Endothelial cell of umbilical vein (primary cell): ENCODE measurements around the gene POLR1C. TPM values are rescaled to one million over a fixed set of nuclear protein-coding genes. Genes with fewer than 3 reads are reported as not detected.

Experiments used
- BruUV-seq: library from RNA; stranded (reverse); fragments of 400-500 nt; replicated peaks from 2 replicates; lab custom pipeline; 2021; lab: Mats Ljungman, UMichigan
- CTCF ChIA-PET: fragments of 300-600, 350-600 bp; sonication (Branson Sonifier 250); formaldehyde crosslinking; loops from one replicate; lab custom pipeline; 2021; ENCODE audit warnings: antibody characterized with exemption, inconsistent platforms; lab: Charles Lee
- POLR2A ChIA-PET: fragments of 300-600, 350-600 bp; sonication (Branson Sonifier 250); formaldehyde crosslinking; loops from one replicate; lab custom pipeline; 2021; ENCODE audit warnings: antibody characterized with exemption, inconsistent platforms; lab: Charles Lee
- DNase-seq: peaks from one replicate; pipeline ENCODE4 v3.0.0-alpha.2; 2011; ENCODE audit warnings: low read depth, low spot score
- FAIRE-seq: peaks from 2 replicates; lab custom pipeline; 2011; peaks lifted over from hg19 to GRCh38; lab: Jason Lieb, UNC
- H2AFZ ChIP-seq: 2 replicates; pipeline ENCODE4 v1.6.0; 2012; ENCODE audit warnings: low read depth, low read length, control low read depth, inconsistent platforms
- H3K27ac ChIP-seq: 2 replicates; pipeline ENCODE4 v1.5.1; 2011; ENCODE audit warnings: low read depth, mild to moderate bottlenecking, control low read depth, low read length, moderate library complexity; ENCODE audit not compliant: insufficient read depth
- H3K27me3 ChIP-seq, 2 experiments: 2 replicates each; pipeline versions ENCODE4 v1.6.0 to v1.6.1; 2011; ENCODE audit warnings: low read length in 2 of 2, mixed read lengths in 1 of 2; ENCODE audit not compliant: control insufficient read depth in 2 of 2, insufficient read depth in 2 of 2
- H3K36me3 ChIP-seq, 2 experiments: 2 replicates in 1 of 2; 3 replicates in 1 of 2; pipeline ENCODE4 v1.5.1; 2011; ENCODE audit warnings: low read length in 2 of 2, mild to moderate bottlenecking in 1 of 2, moderate library complexity in 1 of 2; ENCODE audit not compliant: control insufficient read depth in 2 of 2, insufficient read depth in 2 of 2; ENCODE audit errors: extremely low read depth in 1 of 2
- H3K4me1 ChIP-seq: 3 replicates; pipeline ENCODE4 v1.5.1; 2011; ENCODE audit warnings: mild to moderate bottlenecking, low read length; ENCODE audit not compliant: control insufficient read depth, insufficient read depth; ENCODE audit errors: extremely low read depth
- H3K4me2 ChIP-seq: 2 replicates; pipeline ENCODE4 v1.6.1; 2011; ENCODE audit warnings: low read length, control low read depth, mixed read lengths; ENCODE audit not compliant: insufficient read depth
- H3K4me3 ChIP-seq, 3 experiments: fragments of 200-600 bp in 1 of 3; sonication (generic), shearing (Covaris generic) in 1 of 3; replicated peaks in 1 of 3; 2 replicates each; pipeline ENCODE4 v1.5.1; 2011 to 2016; ENCODE audit warnings: control low read depth in 3 of 3, low read length in 3 of 3, mild to moderate bottlenecking in 2 of 3, inconsistent platforms in 1 of 3, low read depth in 1 of 3, moderate library complexity in 1 of 3; ENCODE audit not compliant: insufficient read depth in 1 of 3
- H3K79me2 ChIP-seq: 2 replicates; pipeline ENCODE4 v1.6.0; 2012; ENCODE audit warnings: low read length, inconsistent platforms; ENCODE audit not compliant: control insufficient read depth, insufficient read depth
- H3K9ac ChIP-seq: replicated peaks from 2 replicates; pipeline ENCODE3; 2011; ENCODE audit warnings: low read length, control low read depth; ENCODE audit not compliant: insufficient read depth; ENCODE audit errors: extremely low read depth
- H3K9me1 ChIP-seq: replicated peaks from 3 replicates; pipeline ENCODE4 v1.6.0; 2011; ENCODE audit warnings: mild to moderate bottlenecking, low read length; ENCODE audit not compliant: control insufficient read depth, insufficient read depth; ENCODE audit errors: extremely low read depth
- H3K9me3 ChIP-seq: replicated peaks from 2 replicates; pipeline ENCODE4 v1.5.1; 2012; ENCODE audit warnings: low read length, inconsistent platforms; ENCODE audit not compliant: control insufficient read depth, insufficient read depth
- H4K20me1 ChIP-seq: replicated peaks from 2 replicates; pipeline ENCODE3; 2011; ENCODE audit warnings: mild to moderate bottlenecking, low read length; ENCODE audit not compliant: control insufficient read depth, insufficient read depth; ENCODE audit errors: extremely low read depth
- CTCF ChIP-seq, 2 donors: IDR thresholded peaks; 1 replicate in 1 of 2; 2 replicates in 1 of 2; pipeline ENCODE4 v1.5.1; 2011; ENCODE audit warnings: low read length in 2 of 2, mild to moderate bottlenecking in 2 of 2, moderate library complexity in 2 of 2, control low read depth in 1 of 2, inconsistent platforms in 1 of 2, low read depth in 1 of 2; ENCODE audit not compliant: insufficient read depth in 1 of 2; ENCODE audit errors: extremely low read depth in 1 of 2
- EZH2 ChIP-seq: IDR thresholded peaks from 2 replicates; pipeline ENCODE4 v1.6.1; 2012; ENCODE audit warnings: borderline replicate concordance, low read depth, mild to moderate bottlenecking, moderate library complexity, low read length, inconsistent platforms; ENCODE audit not compliant: severe bottlenecking
- FOS ChIP-seq: IDR thresholded peaks from 2 replicates; pipeline ENCODE4 v1.6.1; 2011; ENCODE audit warnings: mild to moderate bottlenecking, low read length, moderate library complexity, borderline replicate concordance; ENCODE audit not compliant: insufficient read depth
- GATA2 ChIP-seq: IDR thresholded peaks from 2 replicates; pipeline ENCODE4 v1.7.0; 2011; ENCODE audit warnings: low read depth, mild to moderate bottlenecking, moderate library complexity, mixed read lengths, low read length; ENCODE audit not compliant: insufficient read length, insufficient read depth
- JUN ChIP-seq: IDR thresholded peaks from 2 replicates; pipeline ENCODE4 v1.6.1; 2011; ENCODE audit warnings: borderline replicate concordance, low read depth; ENCODE audit not compliant: insufficient read length, insufficient read depth
- MAX ChIP-seq: IDR thresholded peaks from 2 replicates; pipeline ENCODE4 v1.6.1; 2011; ENCODE audit not compliant: insufficient read depth, insufficient read length
- MYC ChIP-seq: IDR thresholded peaks from one replicate; pipeline ENCODE4 v1.6.1; 2011; ENCODE audit warnings: mild to moderate bottlenecking, low read depth, low read length
- POLR2A ChIP-seq: IDR thresholded peaks from 2 replicates; pipeline ENCODE4 v1.6.1; 2012; ENCODE audit warnings: low read depth, mild to moderate bottlenecking, control low read depth, low read length
- POLR2AphosphoS5 ChIP-seq: IDR thresholded peaks from 2 replicates; pipeline ENCODE4 v1.6.1; 2012; ENCODE audit warnings: low read depth, mild to moderate bottlenecking, control low read depth, low read length, moderate library complexity; ENCODE audit not compliant: insufficient read depth
- dilution Hi-C: fragments of 300-500 bp; cut with MboI; formaldehyde crosslinking; loops from one replicate; pipeline ENCODE4 v1.15.0; 2019; ENCODE audit warnings: low sequenced_read_pairs; ENCODE audit not compliant: extremely low pct_ligation_motif_present
- intact Hi-C: fragments of 100-400 bp; cut with micrococcal nuclease; formaldehyde crosslinking; loops from one replicate; pipeline ENCODE4 v1.10.0; 2022
- polyA plus RNA-seq, 4 experiments: library from polyadenylated mRNA; depleted of rRNA in 3 of 4; stranded (reverse) in 3 of 4; unstranded in 1 of 4; fragments of >200 nt; gene quantifications; 2 replicates each; pipeline versions ENCODE4 v1.2.1 to v1.2.3, GENCODE V29; 2011 to 2012; ENCODE audit warnings: missing spikeins in 1 of 4
- total RNA-seq: library from RNA; stranded (reverse); gene quantifications from 2 replicates; pipeline ENCODE4 v1.2.3, GENCODE V29; 2021

Gene POLR1C
- total and polyA plus RNA-seq, 2 donors (not counting 3 experiments of a cell fraction or from before 2014, with no cell fraction given), result 39.8 to 46.0 TPM

- Histone ChIP-seq H3K79me2 (no peaks in the 10 kb centered on the region), H3K9me3 (no peaks in the 10 kb centered on the region), H3K4me3 (no peak overlapping the region), H3K27ac (no peak overlapping the region), H3K9me1 (no peaks in the 10 kb centered on the region), H3K27me3 (no peaks in the 10 kb centered on the region), H4K20me1 (no peaks in the 10 kb centered on the region), H3K4me1 (peaks cover 7% of the 10 kb centered on the region), H3K36me3 (peaks cover 0 to 29% of the 10 kb centered on the region in 2 experiments), H3K9ac (no peak overlapping the region), H2AFZ (no peak overlapping the region), H3K4me2 (no peak overlapping the region)
- FAIRE-seq, result no peak
- POLR2A ChIA-PET, result no interaction called here
- no peak for DNase-seq
- TF ChIP-seq POLR2AphosphoS5, result no peak
- TF ChIP-seq MAX, result no peak
- TF ChIP-seq FOS, result no peak
- TF ChIP-seq GATA2, result no peak
- no peak for TF ChIP-seq JUN
- no peak for TF ChIP-seq EZH2
- no peak for TF ChIP-seq POLR2A
- TF ChIP-seq MYC, result no peak
- TF ChIP-seq CTCF (IDR thresholded peaks at IDR 0.05; ENCODE audit: extremely low read depth in 1 of 2, insufficient read depth in 1 of 2, low read depth in 1 of 2, low read length in 2 of 2), result no peak
- no TSS peak for BruUV-seq
- intact Hi-C loops (loop anchor here (1.0 to 10.0 kb wide), 4 partner anchors 51 to 601 kb away; no protein-coding TSS in a partner anchor), dilution Hi-C loops (no loop called here)
- CTCF ChIA-PET, result interaction anchor here (0.7 to 19.0 kb wide), 22 partner anchors 11 to 357 kb away, joined by 3 to 289 read pairs (median 8); partner anchors contain the start of genes CRIP3, DLK2, DNPH1 and POLR1C
These were observed 11.2 kb upstream of the POLR1C start for GRCh38 chr6:43505718-43506117.
